KMS-11 (cell line): ENCODE data around the gene BTBD2.
A peak's percentile ranks its signal among the peaks of the same experiment; 100 is the strongest.

ENCODE experiments used
- H2AFZ ChIP-seq: fragments of 200-600 bp; sonication (generic); 2 replicates; pipeline ENCODE4 v1.6.1; 2016; ENCODE audit warnings: antibody characterized with exemption, mixed run types, low read depth
- H3K27ac ChIP-seq: fragments of 200-600 bp; sonication (generic); 2 replicates; pipeline ENCODE4 v1.6.1; 2016; ENCODE audit warnings: mild to moderate bottlenecking, mixed run types
- H3K27me3 ChIP-seq: fragments of 200-600 bp; sonication (generic); 2 replicates; pipeline ENCODE4 v1.6.1; 2017; ENCODE audit warnings: mild to moderate bottlenecking, low read depth, mixed run types, moderate library complexity; ENCODE audit not compliant: insufficient read depth
- H3K36me3 ChIP-seq: fragments of 200-600 bp; sonication (generic); 2 replicates; pipeline ENCODE4 v1.6.1; 2017; ENCODE audit warnings: mild to moderate bottlenecking, mixed run types; ENCODE audit not compliant: insufficient read depth
- H3K4me1 ChIP-seq: fragments of 200-600 bp; sonication (generic); 2 replicates; pipeline ENCODE4 v1.6.1; 2016; ENCODE audit warnings: mild to moderate bottlenecking, low read depth, mixed run types; ENCODE audit not compliant: poor library complexity, severe bottlenecking
- H3K4me2 ChIP-seq: fragments of 200-600 bp; sonication (generic); 2 replicates; pipeline ENCODE4 v1.7.0; 2016; ENCODE audit warnings: mild to moderate bottlenecking, mixed run types
- H3K4me3 ChIP-seq: fragments of 200-600 bp; sonication (generic); IDR thresholded peaks from 2 replicates; pipeline ENCODE4 v1.6.1; 2017; ENCODE audit warnings: low read depth, low read length, mixed read lengths; ENCODE audit not compliant: insufficient read depth
- H3K79me2 ChIP-seq: fragments of 200-600 bp; sonication (generic); 2 replicates; pipeline ENCODE4 v1.6.1; 2016; ENCODE audit warnings: low read depth, mixed run types; ENCODE audit not compliant: insufficient read depth
- H3K9ac ChIP-seq: fragments of 200-600 bp; sonication (generic); 2 replicates; pipeline ENCODE4 v1.6.1; 2016; ENCODE audit warnings: mild to moderate bottlenecking, mixed run types
- H4K20me1 ChIP-seq: fragments of 200-600 bp; sonication (generic); 2 replicates; pipeline ENCODE4 v1.6.1; 2016; ENCODE audit warnings: mild to moderate bottlenecking, mixed run types; ENCODE audit not compliant: insufficient read depth
- TF ChIP-seq, protein P1 (sequence below): fragments of 200-600 bp; sonication (generic); conservative IDR thresholded peaks from 2 replicates; pipeline ENCODE4 v1.6.1; 2017; ENCODE audit warnings: low read depth, mild to moderate bottlenecking, antibody characterized with exemption, low read length, moderate library complexity, mixed read lengths

BTBD2 gene

GRCh38 chr19:2033825-2034159 lies 18.3 kb upstream of the BTBD2 start:
- Histone ChIP-seq H3K27ac (no peak overlapping the region), H3K4me2 (peak overlapping the region; percentile 70), H3K4me3 (no peak overlapping the region), H3K4me1 (peaks cover 36% of the 10 kb centered on the region), H3K36me3 (no peaks in the 10 kb centered on the region), H4K20me1 (no peaks in the 10 kb centered on the region), H3K9ac (no peak overlapping the region), H3K79me2 (no peaks in the 10 kb centered on the region; the same call in 1 of the 2 replicates), H3K27me3 (no peaks in the 10 kb centered on the region), H2AFZ (no peak overlapping the region)
- TF ChIP-seq, protein P1, sequence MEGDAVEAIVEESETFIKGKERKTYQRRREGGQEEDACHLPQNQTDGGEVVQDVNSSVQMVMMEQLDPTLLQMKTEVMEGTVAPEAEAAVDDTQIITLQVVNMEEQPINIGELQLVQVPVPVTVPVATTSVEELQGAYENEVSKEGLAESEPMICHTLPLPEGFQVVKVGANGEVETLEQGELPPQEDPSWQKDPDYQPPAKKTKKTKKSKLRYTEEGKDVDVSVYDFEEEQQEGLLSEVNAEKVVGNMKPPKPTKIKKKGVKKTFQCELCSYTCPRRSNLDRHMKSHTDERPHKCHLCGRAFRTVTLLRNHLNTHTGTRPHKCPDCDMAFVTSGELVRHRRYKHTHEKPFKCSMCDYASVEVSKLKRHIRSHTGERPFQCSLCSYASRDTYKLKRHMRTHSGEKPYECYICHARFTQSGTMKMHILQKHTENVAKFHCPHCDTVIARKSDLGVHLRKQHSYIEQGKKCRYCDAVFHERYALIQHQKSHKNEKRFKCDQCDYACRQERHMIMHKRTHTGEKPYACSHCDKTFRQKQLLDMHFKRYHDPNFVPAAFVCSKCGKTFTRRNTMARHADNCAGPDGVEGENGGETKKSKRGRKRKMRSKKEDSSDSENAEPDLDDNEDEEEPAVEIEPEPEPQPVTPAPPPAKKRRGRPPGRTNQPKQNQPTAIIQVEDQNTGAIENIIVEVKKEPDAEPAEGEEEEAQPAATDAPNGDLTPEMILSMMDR = no peak

DNA sequence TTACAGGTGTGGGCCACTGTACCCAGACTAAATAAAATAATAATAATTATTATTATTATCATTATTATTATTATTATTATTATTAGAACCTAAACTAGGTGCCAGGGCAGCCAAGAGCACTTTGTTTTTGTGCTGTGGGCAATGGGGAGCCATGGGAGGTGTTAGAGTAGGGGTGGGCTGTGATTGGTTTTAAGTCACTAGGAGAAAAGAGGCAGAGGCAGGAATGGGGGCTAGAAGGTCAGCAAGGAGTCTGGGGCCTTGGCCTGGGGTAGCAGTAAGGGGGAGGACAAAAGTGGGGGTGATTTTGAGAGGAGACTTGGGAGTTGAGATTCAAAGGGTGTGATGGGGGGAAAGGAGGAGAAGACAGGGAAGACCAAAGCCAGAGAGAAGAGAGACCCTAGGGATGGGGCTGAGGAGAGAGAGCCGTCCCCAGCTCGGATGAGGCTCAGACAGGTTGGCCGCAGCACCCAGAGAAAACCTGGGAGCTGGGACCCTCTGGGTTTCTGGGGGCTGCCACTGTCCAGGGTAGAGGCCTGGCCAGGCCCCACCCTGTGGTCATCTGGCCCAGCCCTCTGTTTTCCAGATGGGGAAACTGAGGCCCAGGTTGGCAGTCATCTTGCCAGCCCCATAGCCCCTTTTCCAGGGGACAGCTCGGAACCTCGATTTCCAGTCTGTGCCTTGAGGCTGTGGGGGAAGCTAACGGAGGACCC lies 17.8 kb upstream of the BTBD2 start:
- H3K36me3 ChIP-seq = no peaks in the 10 kb centered on the region
- no peak overlapping the region for H3K27ac ChIP-seq
- H2AFZ ChIP-seq = no peak overlapping the region
- peaks cover 36% of the 10 kb centered on the region for H3K4me1 ChIP-seq
- H3K9ac ChIP-seq = no peak overlapping the region
- H4K20me1 ChIP-seq = no peaks in the 10 kb centered on the region
- peak overlapping the region; percentile 70 for H3K4me2 ChIP-seq
- no peaks in the 10 kb centered on the region for H3K27me3 ChIP-seq
- no peaks in the 10 kb centered on the region; the same call in 1 of the 2 replicates for H3K79me2 ChIP-seq
- H3K4me3 ChIP-seq = no peak overlapping the region
- TF ChIP-seq, protein P1 = no peak

GRCh38 chr19:2032296-2032941 lies 16.9 kb upstream of the BTBD2 start:
- no peaks in the 10 kb centered on the region for H3K36me3 ChIP-seq
- peak overlapping the region; percentile 25; the same call in 1 of the 2 replicates for H3K9ac ChIP-seq
- no peaks in the 10 kb centered on the region for H4K20me1 ChIP-seq
- peak overlapping the region; percentile 51 for H3K27ac ChIP-seq
- H3K27me3 ChIP-seq = no peaks in the 10 kb centered on the region
- no peak overlapping the region for H3K4me3 ChIP-seq
- peak overlapping the region; percentile 64; the same call in 1 of the 2 replicates for H2AFZ ChIP-seq
- H3K4me1 ChIP-seq = peaks cover 32% of the 10 kb centered on the region
- TF ChIP-seq, protein P1 = no peak
- H3K4me2 ChIP-seq = peak overlapping the region; percentile 70
- no peaks in the 10 kb centered on the region; the same call in 1 of the 2 replicates for H3K79me2 ChIP-seq

GRCh38 chr19:2027361-2027760 lies 11.8 kb upstream of the BTBD2 start:
- no peaks in the 10 kb centered on the region for H3K79me2 ChIP-seq
- no peaks in the 10 kb centered on the region for H3K27me3 ChIP-seq
- H2AFZ ChIP-seq = no peak overlapping the region
- TF ChIP-seq, protein P1 = no peak
- H3K4me1 ChIP-seq = peaks cover 9% of the 10 kb centered on the region
- H3K4me2 ChIP-seq = no peak overlapping the region
- H3K9ac ChIP-seq = no peak overlapping the region
- H3K36me3 ChIP-seq = no peaks in the 10 kb centered on the region
- no peak overlapping the region for H3K27ac ChIP-seq
- H4K20me1 ChIP-seq = no peaks in the 10 kb centered on the region
- no peak overlapping the region for H3K4me3 ChIP-seq
